GM19035 (cell line): ENCODE measurements around the gene NDUFV2.

ENCODE experiments used
- ATAC-seq: cut with Tn5 transposase; IDR thresholded peaks from one replicate; pipeline ENCODE4 v1.9.1; 2021; ENCODE audit not compliant: unreplicated experiment

Gene NDUFV2

GRCh38 chr18:9115984-9116383 is 13.5 kb downstream of the NDUFV2 start:
- ATAC-seq: no peak

- no peak for ATAC-seq
Observed at GRCh38 chr18:9117980-9118841, 15.7 kb downstream of the NDUFV2 start.

- ATAC-seq: no peak
Observed at GRCh38 chr18:9120796-9121195, 18.3 kb downstream of the NDUFV2 start.

GRCh38 chr18:9123520-9123919 is 21.0 kb downstream of the NDUFV2 start:
- ATAC-seq: no peak

- ATAC-seq: no peak
Observed at GRCh38 chr18:9124824-9125223, 22.3 kb downstream of the NDUFV2 start.

- ATAC-seq: no peak
Observed at GRCh38 chr18:9126337-9126736, 23.8 kb downstream of the NDUFV2 start.

- no peak for ATAC-seq
Observed at GRCh38 chr18:9130195-9130594, 27.7 kb downstream of the NDUFV2 start.

GRCh38 chr18:9130806-9131205 is 28.3 kb downstream of the NDUFV2 start:
- ATAC-seq: no peak

GRCh38 chr18:9132628-9133027 is 30.1 kb downstream of the NDUFV2 start:
- ATAC-seq: no peak

- no peak for ATAC-seq
Observed at GRCh38 chr18:9133225-9133624, 30.7 kb downstream of the NDUFV2 start.

- no peak for ATAC-seq
Observed at GRCh38 chr18:9135081-9135911, 32.8 kb downstream of the NDUFV2 start.

- ATAC-seq: peak; percentile 20
Observed at GRCh38 chr18:9135912-9136314, 33.4 kb downstream of the NDUFV2 start.

GRCh38 chr18:9136315-9137155 is 34.0 kb downstream of the NDUFV2 start, which contains the start of gene ANKRD12:
Gene ANKRD12, plus strand, starts transcription at chr18:9136781. Its CDS starts 45,652 bp downstream, at chr18:9182433.
- ATAC-seq: peak; percentile 67

- ATAC-seq: peak; percentile 34
Observed at GRCh38 chr18:9137168-9138066, 34.9 kb downstream of the NDUFV2 start.

GRCh38 chr18:9139400-9140039 is 37.0 kb downstream of the NDUFV2 start:
- no peak for ATAC-seq

- no peak for ATAC-seq
Observed at GRCh38 chr18:9140381-9140780, 37.9 kb downstream of the NDUFV2 start.

- ATAC-seq: no peak
Observed at GRCh38 chr18:9140984-9141383, 38.5 kb downstream of the NDUFV2 start.

- no peak for ATAC-seq
Observed at GRCh38 chr18:9146224-9146623, 43.7 kb downstream of the NDUFV2 start.

- ATAC-seq: no peak
Observed at GRCh38 chr18:9147440-9148202, 45.1 kb downstream of the NDUFV2 start.
